HFF-Myc (cell line): ENCODE results near the gene SLC37A1.
A peak's percentile ranks its signal among the peaks of the same experiment; 100 is the strongest.

Source experiments
- DNase-seq: peaks from one replicate; pipeline ENCODE4 v3.0.0-alpha.2; 2011; ENCODE audit warnings: low read depth; ENCODE audit errors: extremely low read depth
- H3K4me3 ChIP-seq: replicated peaks from 2 replicates; pipeline ENCODE4 v1.5.1; 2011; ENCODE audit warnings: low read depth, mild to moderate bottlenecking, control low read depth, low read length
- TF ChIP-seq, protein P1 (sequence below): IDR thresholded peaks from 2 replicates; pipeline ENCODE4 v1.5.1; 2012; ENCODE audit warnings: mild to moderate bottlenecking, low read depth, low read length, control low read depth; ENCODE audit errors: missing control alignments

Gene SLC37A1

GRCh38 chr21:42496120-42496838 is 17.4 kb upstream of the SLC37A1 start, which contains the start of gene RSPH1:
RSPH1 (minus strand) TSS chr21:42496224; CDS start chr21:42496186, 38 bp downstream.
- TF ChIP-seq, protein P1, sequence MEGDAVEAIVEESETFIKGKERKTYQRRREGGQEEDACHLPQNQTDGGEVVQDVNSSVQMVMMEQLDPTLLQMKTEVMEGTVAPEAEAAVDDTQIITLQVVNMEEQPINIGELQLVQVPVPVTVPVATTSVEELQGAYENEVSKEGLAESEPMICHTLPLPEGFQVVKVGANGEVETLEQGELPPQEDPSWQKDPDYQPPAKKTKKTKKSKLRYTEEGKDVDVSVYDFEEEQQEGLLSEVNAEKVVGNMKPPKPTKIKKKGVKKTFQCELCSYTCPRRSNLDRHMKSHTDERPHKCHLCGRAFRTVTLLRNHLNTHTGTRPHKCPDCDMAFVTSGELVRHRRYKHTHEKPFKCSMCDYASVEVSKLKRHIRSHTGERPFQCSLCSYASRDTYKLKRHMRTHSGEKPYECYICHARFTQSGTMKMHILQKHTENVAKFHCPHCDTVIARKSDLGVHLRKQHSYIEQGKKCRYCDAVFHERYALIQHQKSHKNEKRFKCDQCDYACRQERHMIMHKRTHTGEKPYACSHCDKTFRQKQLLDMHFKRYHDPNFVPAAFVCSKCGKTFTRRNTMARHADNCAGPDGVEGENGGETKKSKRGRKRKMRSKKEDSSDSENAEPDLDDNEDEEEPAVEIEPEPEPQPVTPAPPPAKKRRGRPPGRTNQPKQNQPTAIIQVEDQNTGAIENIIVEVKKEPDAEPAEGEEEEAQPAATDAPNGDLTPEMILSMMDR = no peak
- peak; percentile 94 for DNase-seq
- H3K4me3 ChIP-seq = peak within 1 kb of the TSS; percentile 55

DNA sequence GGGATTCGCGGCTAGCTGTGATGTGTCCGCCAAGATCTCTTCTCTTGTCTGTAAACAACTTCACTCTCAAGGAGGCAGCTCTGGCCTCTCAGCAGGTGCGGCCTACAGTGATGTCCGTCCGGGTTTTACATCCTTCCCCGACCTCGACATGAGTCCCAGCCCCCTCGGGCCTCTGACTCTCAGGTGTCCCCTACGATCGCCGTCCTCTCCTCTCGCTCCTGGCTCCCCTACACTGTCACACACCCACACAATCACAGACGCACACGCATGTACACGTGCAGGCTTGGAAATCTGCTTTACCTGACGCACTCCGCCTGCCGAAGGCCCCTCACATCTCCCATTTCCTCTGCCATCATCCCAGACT is 16.8 kb upstream of the SLC37A1 start:
- H3K4me3 ChIP-seq = peak overlapping the region; percentile 55
- TF ChIP-seq, protein P1 = no peak
- DNase-seq = no peak

- H3K4me3 ChIP-seq = no peak overlapping the region
- TF ChIP-seq, protein P1 = no peak
- DNase-seq = no peak
Observed at GRCh38 chr21:42498012-42498411, 15.6 kb upstream of the SLC37A1 start.

GRCh38 chr21:42499444-42500112 is 14.1 kb upstream of the SLC37A1 start:
- DNase-seq = no peak
- TF ChIP-seq, protein P1 = no peak

DNA sequence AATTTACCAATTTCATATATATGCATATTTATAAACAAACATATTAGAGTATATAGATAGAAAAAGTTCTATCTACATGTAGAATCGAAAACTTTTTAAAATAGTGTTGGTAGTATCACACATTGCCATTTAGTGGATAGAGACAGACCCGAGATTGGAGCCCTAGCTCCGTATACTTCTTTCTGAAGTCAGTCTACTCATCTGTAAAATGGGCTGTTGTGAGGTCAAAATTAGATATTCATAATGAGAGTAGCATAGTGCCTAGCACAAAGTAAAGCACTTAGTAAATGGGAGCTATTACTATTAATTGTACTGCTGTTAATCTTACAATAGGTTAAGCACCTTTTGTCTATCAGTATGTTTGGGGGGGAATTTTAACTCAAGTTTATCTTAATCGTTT is 13.4 kb upstream of the SLC37A1 start:
- DNase-seq = no peak
- TF ChIP-seq, protein P1 = no peak

More at GRCh38 chr21:42499444-42500112, 14.1 kb upstream of the SLC37A1 start:
- H3K4me3 ChIP-seq = no peak overlapping the region

DNA sequence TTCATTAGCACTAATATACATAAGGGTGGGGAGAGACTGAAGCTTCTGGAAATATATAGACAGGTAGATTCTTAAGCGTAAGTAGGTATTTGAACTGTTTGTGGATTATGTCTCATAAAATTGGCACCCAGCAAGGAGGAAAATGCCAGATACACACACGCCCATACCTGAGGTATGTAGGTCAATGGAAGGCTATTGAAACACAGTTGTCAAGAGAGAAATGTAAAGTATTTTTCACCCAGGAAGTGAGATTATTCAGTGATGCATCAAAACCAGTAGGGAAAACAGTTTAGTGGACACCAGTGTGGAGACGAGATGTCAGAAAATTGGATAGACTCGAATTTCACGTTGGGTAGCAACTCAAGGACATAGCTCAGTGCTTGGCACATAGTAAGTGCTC is 12.9 kb upstream of the SLC37A1 start:
- no peak overlapping the region for H3K4me3 ChIP-seq
- TF ChIP-seq, protein P1 = no peak
- DNase-seq = no peak

More for the DNA sequence above, 13.4 kb upstream of the SLC37A1 start:
- H3K4me3 ChIP-seq = no peak overlapping the region

DNA sequence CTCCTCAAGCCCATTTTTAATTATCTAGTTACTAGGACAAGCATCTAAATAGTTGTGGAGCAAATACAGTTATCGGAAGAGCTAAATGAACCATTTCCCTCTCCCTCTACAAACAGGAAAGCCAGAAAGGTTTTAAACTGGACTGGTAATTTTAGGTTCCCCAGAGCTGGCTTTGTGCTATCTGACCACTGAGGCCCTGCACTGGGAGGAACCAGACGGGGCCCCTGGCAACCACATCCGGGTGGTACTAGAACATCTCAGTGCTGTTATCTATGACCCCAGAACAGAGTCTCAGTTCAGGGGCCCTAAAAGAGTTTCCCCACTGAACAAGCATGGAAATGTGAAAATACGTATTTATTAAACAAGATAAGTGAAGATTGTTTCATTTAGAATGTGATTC is 9.9 kb upstream of the SLC37A1 start:
- TF ChIP-seq, protein P1 = no peak
- no peak overlapping the region for H3K4me3 ChIP-seq
- no peak for DNase-seq
